ENCODE data around the gene ALG14.

The ALG14 gene

GRCh38 chr1:94926126-94926914, 146.4 kb downstream of the ALG14 start:
- peak; percentile 22 for DNase-seq

- no peak for DNase-seq
These were observed 147.1 kb downstream of the ALG14 start for GRCh38 chr1:94925561-94926125.

- DNase-seq = no peak
These were observed 147.7 kb downstream of the ALG14 start for GRCh38 chr1:94925004-94925403.
